ENCODE data around the gene TMEM259. TPM values are rescaled to one million over a fixed set of nuclear protein-coding genes. Genes with fewer than 3 reads are reported as not detected.

TMEM259 gene
- total and polyA plus RNA-seq, 2 of the 8 experiments (the other 6 are each of a cell fraction or from before 2014, with no cell fraction given), result 140 to 243 TPM

- H3K14ac ChIP-seq (ENCODE audit: insufficient read length), result no peak overlapping the region
- H3K23me2 ChIP-seq (ENCODE audit: low read depth, low read length), result peaks cover 7% of the 10 kb centered on the region; the same call in 1 of the 2 replicates
- H3K4me2 ChIP-seq (ENCODE audit: insufficient read depth in 1 of 2, low read depth in 2 of 2, low read length in 2 of 2), result no peak overlapping the region
- peaks cover 10 to 21% of the 10 kb centered on the region in 2 experiments for H4K20me1 ChIP-seq (replicated peaks in 1 of 2; ENCODE audit: control insufficient read depth in 1 of 2, insufficient read depth in 2 of 2, low read length in 2 of 2)
- H3K36me3 ChIP-seq (ENCODE audit: control insufficient read depth in 2 of 4, insufficient read depth in 4 of 4, low read length in 3 of 4), result peaks cover 20 to 40% (median 32%) of the 10 kb centered on the region in 4 experiments
- H2AK5ac ChIP-seq (ENCODE audit: low read depth, low read length), result no peak overlapping the region
- ChIA-PET CTCF (ENCODE audit: partially characterized antibody) (interaction anchor here (1.1 to 1.6 kb wide), 3 partner anchors 32 to 190 kb away, joined by 3 to 4 read pairs (median 3); no protein-coding TSS in a partner anchor), POLR2A (ENCODE audit: partially characterized antibody) (interaction anchor here (0.7 to 12.8 kb wide), 13 partner anchors 9 to 237 kb away, joined by 3 to 509 read pairs (median 3); partner anchors contain the start of genes ABCA7, CIRBP and RNU6-2)
- H2BK120ac ChIP-seq (replicated peaks; ENCODE audit: low read depth, low read length), result no peak overlapping the region
- H3K4me1 ChIP-seq (replicated peaks in 1 of 4; ENCODE audit: control insufficient read depth in 3 of 4, insufficient read depth in 4 of 4, low read length in 3 of 4), result peaks cover 0 to 9% (median 4%) of the 10 kb centered on the region in 4 experiments; a peak in 5 of 7 replicates
- no peak overlapping the region for H3K23ac ChIP-seq (ENCODE audit: insufficient read length)
- no peak overlapping the region for H2BK20ac ChIP-seq (ENCODE audit: low read length)
- FAIRE-seq (no peak), DNase-seq (ENCODE audit: low read depth in 1 of 2, low spot score in 2 of 2) (no peak)
- peaks cover 3% of the 10 kb centered on the region for H3K79me1 ChIP-seq (ENCODE audit: low read depth, low read length)
- H3K79me2 ChIP-seq (ENCODE audit: control insufficient read depth in 1 of 2, insufficient read depth in 2 of 2, low read length in 2 of 2), result peaks cover 0 to 48% of the 10 kb centered on the region in 2 experiments; a peak in 3 of 4 replicates
- no peak overlapping the region for H3K56ac ChIP-seq (replicated peaks; ENCODE audit: insufficient read length, low read depth, low read length)
- no peak overlapping the region for H4K8ac ChIP-seq (ENCODE audit: extremely low read depth, insufficient read depth, low read length)
- H2BK12ac ChIP-seq (ENCODE audit: low read depth, low read length), result no peak overlapping the region
- no peak overlapping the region for H3K4ac ChIP-seq (replicated peaks; ENCODE audit: insufficient read length, low read depth, low read length)
- H3K27ac ChIP-seq (ENCODE audit: low read depth, low read length), result no peak overlapping the region
- no peaks in the 10 kb centered on the region for H3K27me3 ChIP-seq (replicated peaks in 1 of 4; ENCODE audit: control insufficient read depth in 3 of 4, extremely low read depth in 1 of 4, insufficient read depth in 3 of 4, low read length in 3 of 4)
- no peak overlapping the region for H4K5ac ChIP-seq (ENCODE audit: insufficient read length, low read depth, low read length)
- no peak overlapping the region for H4K91ac ChIP-seq (replicated peaks; ENCODE audit: insufficient read length, low read length)
- H3K4me3 ChIP-seq (ENCODE audit: extremely low read depth in 1 of 4, insufficient read depth in 2 of 4, low read depth in 3 of 4, low read length in 4 of 4), result no peak overlapping the region
- no peaks in the 10 kb centered on the region for H3K9me3 ChIP-seq (ENCODE audit: insufficient read depth in 2 of 2, low read depth in 1 of 2, low read length in 1 of 2)
- WGBS, 2 experiments (ENCODE audit: extremely low coverage in 1 of 2, insufficient coverage in 1 of 2, insufficient read length in 1 of 2, insufficient replicate concordance in 2 of 2, low coverage in 1 of 2, low lambda C conversion rate in 2 of 2, missing lambda C conversion rate in 1 of 2), result 87% methylated on average over 16 of the region's 20 CpGs; no CpG with 5 or more reads in 1 of the 2 experiments
- H2BK5ac ChIP-seq (ENCODE audit: low read depth, low read length), result no peak overlapping the region
- H3K9ac ChIP-seq (replicated peaks in 1 of 4; ENCODE audit: extremely low read depth in 1 of 4, low read depth in 3 of 4, low read length in 3 of 4), result no peak overlapping the region
- no peak overlapping the region for H2AFZ ChIP-seq (ENCODE audit: low read length)
- TF ChIP-seq KDM1A (IDR thresholded peaks at IDR 0.05; ENCODE audit: borderline replicate concordance, low read length) (no peak), POLR2A (IDR thresholded peaks at IDR 0.05; ENCODE audit: control extremely low read depth in 1 of 2, low read depth in 2 of 2, low read length in 2 of 2) (peak in 1 of 2 experiments; percentile 74; a peak in 2 of 3 replicates), HDAC6 (IDR thresholded peaks at IDR 0.05; ENCODE audit: low read depth, low read length) (no peak), ASH2L (IDR thresholded peaks at IDR 0.05; ENCODE audit: low read length) (no peak), POLR2AphosphoS5 (IDR thresholded peaks at IDR 0.05; ENCODE audit: low read depth, low read length) (peak; percentile 69; the same call in 1 of the 2 replicates), EGR1 (IDR thresholded peaks at IDR 0.05; ENCODE audit: borderline replicate concordance, low read depth, low read length) (no peak), KDM4A (IDR thresholded peaks at IDR 0.05; ENCODE audit: low read depth, low read length, severe bottlenecking) (no peak), HDAC2 (IDR thresholded peaks at IDR 0.05; ENCODE audit: borderline replicate concordance in 1 of 2, low read depth in 2 of 2, low read length in 2 of 2) (no peak)
- H2BK15ac ChIP-seq (ENCODE audit: low read length), result no peak overlapping the region
- H3K18ac ChIP-seq (ENCODE audit: extremely low read depth, low read length), result no peak overlapping the region
Measured at GRCh38 chr19:1032264-1032867, 11.4 kb upstream of the TMEM259 start.

Data from H1 (cell line).